ENCODE measurements around the gene NBEAL2.

GRCh38 chr3:46965151-46965550 is 14.3 kb upstream of the NBEAL2 start:
- TF ChIP-seq, protein P1, sequence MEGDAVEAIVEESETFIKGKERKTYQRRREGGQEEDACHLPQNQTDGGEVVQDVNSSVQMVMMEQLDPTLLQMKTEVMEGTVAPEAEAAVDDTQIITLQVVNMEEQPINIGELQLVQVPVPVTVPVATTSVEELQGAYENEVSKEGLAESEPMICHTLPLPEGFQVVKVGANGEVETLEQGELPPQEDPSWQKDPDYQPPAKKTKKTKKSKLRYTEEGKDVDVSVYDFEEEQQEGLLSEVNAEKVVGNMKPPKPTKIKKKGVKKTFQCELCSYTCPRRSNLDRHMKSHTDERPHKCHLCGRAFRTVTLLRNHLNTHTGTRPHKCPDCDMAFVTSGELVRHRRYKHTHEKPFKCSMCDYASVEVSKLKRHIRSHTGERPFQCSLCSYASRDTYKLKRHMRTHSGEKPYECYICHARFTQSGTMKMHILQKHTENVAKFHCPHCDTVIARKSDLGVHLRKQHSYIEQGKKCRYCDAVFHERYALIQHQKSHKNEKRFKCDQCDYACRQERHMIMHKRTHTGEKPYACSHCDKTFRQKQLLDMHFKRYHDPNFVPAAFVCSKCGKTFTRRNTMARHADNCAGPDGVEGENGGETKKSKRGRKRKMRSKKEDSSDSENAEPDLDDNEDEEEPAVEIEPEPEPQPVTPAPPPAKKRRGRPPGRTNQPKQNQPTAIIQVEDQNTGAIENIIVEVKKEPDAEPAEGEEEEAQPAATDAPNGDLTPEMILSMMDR (IDR thresholded peaks at IDR 0.05), result no peak
- TF ChIP-seq POLR2A (IDR thresholded peaks at IDR 0.05), result no peak
- TF ChIP-seq POLR2AphosphoS5 (IDR thresholded peaks at IDR 0.05), result no peak
